Neural cell (in vitro differentiated cells): ENCODE data around the gene CLIP1. TPM values are rescaled to one million over a fixed set of nuclear protein-coding genes. Genes with fewer than 3 reads are reported as not detected.

Source experiments
- H2AFZ ChIP-seq: fragments of 200-600, 300-800 bp; sonication (generic), shearing (Covaris generic); 2 replicates; pipeline ENCODE4 v1.6.0; 2014; ENCODE audit warnings: low read depth, mild to moderate bottlenecking, antibody characterized with exemption, low read length, moderate library complexity
- H3F3A ChIP-seq: fragments of 200-600 bp; shearing (Covaris generic); 2 replicates; pipeline ENCODE4 v1.6.1; 2016; ENCODE audit warnings: mild to moderate bottlenecking, moderate library complexity, mixed read lengths, antibody characterized with exemption, low read length; ENCODE audit not compliant: insufficient read depth, poor library complexity, severe bottlenecking
- H3K27ac ChIP-seq: fragments of 200-600, 300-800 bp; sonication (generic), shearing (Covaris generic); 2 replicates; pipeline ENCODE4 v1.5.1; 2014; ENCODE audit warnings: mild to moderate bottlenecking, low read length, moderate library complexity
- H3K27me3 ChIP-seq: fragments of 300-800, 200-600 bp; sonication (generic), shearing (Covaris generic); 2 replicates; pipeline ENCODE4 v1.6.0; 2014; ENCODE audit warnings: mild to moderate bottlenecking, low read depth, low read length, moderate library complexity; ENCODE audit not compliant: insufficient read depth
- H3K36me3 ChIP-seq: fragments of 300-800, 200-600 bp; sonication (generic), shearing (Covaris generic); 2 replicates; pipeline ENCODE4 v1.5.1; 2014; ENCODE audit warnings: mild to moderate bottlenecking, antibody characterized with exemption, low read length, moderate library complexity; ENCODE audit not compliant: insufficient read depth
- H3K4me2 ChIP-seq: fragments of 300-800, 200-600 bp; sonication (generic), shearing (Covaris generic); 2 replicates; pipeline ENCODE4 v1.6.0; 2014; ENCODE audit warnings: mild to moderate bottlenecking, low read length
- H3K4me3 ChIP-seq: fragments of 300-800, 200-600 bp; sonication (generic), shearing (Covaris generic); 2 replicates; pipeline ENCODE4 v1.5.1; 2014; ENCODE audit warnings: mild to moderate bottlenecking, low read length, moderate library complexity
- H3K79me2 ChIP-seq: fragments of 200-600 bp; shearing (Covaris generic); replicated peaks from 2 replicates; pipeline ENCODE4 v1.6.0; 2014; ENCODE audit warnings: mild to moderate bottlenecking, low read length, moderate library complexity; ENCODE audit not compliant: insufficient read depth
- H3K9ac ChIP-seq: fragments of 300-800, 200-600 bp; sonication (generic), shearing (Covaris generic); 2 replicates; pipeline ENCODE4 v1.6.1; 2016; ENCODE audit warnings: mild to moderate bottlenecking, low read length, mixed read lengths
- H3K9me2 ChIP-seq: fragments of 200-600 bp; shearing (Covaris generic); 2 replicates; pipeline ENCODE4 v1.6.1; 2016; ENCODE audit warnings: mild to moderate bottlenecking, low read length, mixed read lengths; ENCODE audit not compliant: insufficient read depth
- H3K9me3 ChIP-seq: fragments of 200-600, 300-800 bp; sonication (generic), shearing (Covaris generic); 2 replicates; pipeline ENCODE4 v1.6.1; 2016; ENCODE audit warnings: mild to moderate bottlenecking, mixed run types, low read length, moderate library complexity, mixed read lengths
- H4K20me1 ChIP-seq: fragments of 200-600 bp; shearing (Covaris generic); 2 replicates; pipeline ENCODE4 v1.6.1; 2016; ENCODE audit warnings: mild to moderate bottlenecking, mixed run types; ENCODE audit not compliant: insufficient read depth
- CTCF ChIP-seq: fragments of 450-650 bp; IDR thresholded peaks from 2 replicates; pipeline ENCODE4 v1.5.1; 2014; ENCODE audit warnings: antibody characterized with exemption, mild to moderate bottlenecking, moderate library complexity; ENCODE audit not compliant: poor library complexity, severe bottlenecking
- EP300 ChIP-seq: fragments of 450-650 bp; conservative IDR thresholded peaks from 2 replicates; pipeline ENCODE4 v1.6.1; 2014; ENCODE audit warnings: antibody characterized with exemption, mild to moderate bottlenecking, moderate library complexity; ENCODE audit not compliant: poor library complexity, severe bottlenecking
- POLR2AphosphoS5 ChIP-seq: IDR thresholded peaks from 2 replicates; pipeline ENCODE4 v1.6.1; 2012
- TAF1 ChIP-seq: IDR thresholded peaks from 2 replicates; pipeline ENCODE4 v1.6.1; 2012; ENCODE audit warnings: low read depth
- polyA plus RNA-seq: library from polyadenylated mRNA; depleted of rRNA; stranded (reverse); fragments of >200 nt; gene quantifications from 2 replicates; pipeline ENCODE4 v1.2.3, GENCODE V29; 2014

CLIP1 gene
- polyA plus RNA-seq, 1 donor from 2014 or later, result 67.4 TPM

GRCh38 chr12:122311696-122312095 lies 110.8 kb downstream of the CLIP1 start:
- H3K79me2 ChIP-seq, result no peaks in the 10 kb centered on the region

GRCh38 chr12:122310626-122311333 lies 111.7 kb downstream of the CLIP1 start:
- no peaks in the 10 kb centered on the region for H4K20me1 ChIP-seq
- H3F3A ChIP-seq, result no peaks in the 10 kb centered on the region
- no peak for TF ChIP-seq POLR2AphosphoS5
- TF ChIP-seq CTCF, result no peak
- TF ChIP-seq TAF1, result no peak
- no peaks in the 10 kb centered on the region for H3K9me2 ChIP-seq
- H3K4me2 ChIP-seq, result no peak overlapping the region
- no peaks in the 10 kb centered on the region for H3K79me2 ChIP-seq
- no peaks in the 10 kb centered on the region for H3K9me3 ChIP-seq
- peak overlapping the region; percentile 56 for H3K27ac ChIP-seq
- H3K4me3 ChIP-seq, result no peak overlapping the region
- H3K9ac ChIP-seq, result no peak overlapping the region
- no peaks in the 10 kb centered on the region for H3K36me3 ChIP-seq
- no peak overlapping the region for H2AFZ ChIP-seq
- H3K27me3 ChIP-seq, result no peaks in the 10 kb centered on the region

More at GRCh38 chr12:122311696-122312095, 110.8 kb downstream of the CLIP1 start:
- H3F3A ChIP-seq, result no peaks in the 10 kb centered on the region
- no peaks in the 10 kb centered on the region for H4K20me1 ChIP-seq
- TF ChIP-seq CTCF, result no peak
- no peak for TF ChIP-seq EP300
- no peak overlapping the region for H3K9ac ChIP-seq
- no peak overlapping the region for H3K27ac ChIP-seq
- H3K36me3 ChIP-seq, result no peaks in the 10 kb centered on the region
- H2AFZ ChIP-seq, result no peak overlapping the region
- H3K4me3 ChIP-seq, result no peak overlapping the region
- no peaks in the 10 kb centered on the region for H3K27me3 ChIP-seq
- H3K9me2 ChIP-seq, result no peaks in the 10 kb centered on the region
- no peaks in the 10 kb centered on the region for H3K9me3 ChIP-seq
- no peak overlapping the region for H3K4me2 ChIP-seq

- Histone ChIP-seq H3K9ac (peak overlapping the region; percentile 22), H3K27me3 (no peaks in the 10 kb centered on the region), H2AFZ (no peak overlapping the region), H3K9me2 (no peaks in the 10 kb centered on the region), H3K9me3 (no peaks in the 10 kb centered on the region), H3K27ac (peak overlapping the region; percentile 56), H3F3A (no peaks in the 10 kb centered on the region), H4K20me1 (no peaks in the 10 kb centered on the region), H3K4me2 (no peak overlapping the region), H3K4me3 (peak overlapping the region; percentile 54), H3K36me3 (no peaks in the 10 kb centered on the region), H3K79me2 (no peaks in the 10 kb centered on the region)
- no peak for TF ChIP-seq TAF1
These were observed 112.8 kb downstream of the CLIP1 start for GRCh38 chr12:122309564-122310121.
